Stimulated activated CD8-positive, alpha-beta memory T cell treated with anti-CD3 and anti-CD28 coated beads, Interleukin-15, amount 100 ng/mL, for 24 hours (primary cell): Measurements from ENCODE around the gene TRIM72.
"Not testable (repeated sequence)": the region's sequence is repeated elsewhere in the genome, so short reads cannot be mapped to it uniquely, and the experiment has no call there.

Experiments used
- DNase-seq: peaks from one replicate; pipeline ENCODE4 v3.0.0-alpha.2; 2020; ENCODE audit warnings: low read depth

TRIM72 gene

DNA sequence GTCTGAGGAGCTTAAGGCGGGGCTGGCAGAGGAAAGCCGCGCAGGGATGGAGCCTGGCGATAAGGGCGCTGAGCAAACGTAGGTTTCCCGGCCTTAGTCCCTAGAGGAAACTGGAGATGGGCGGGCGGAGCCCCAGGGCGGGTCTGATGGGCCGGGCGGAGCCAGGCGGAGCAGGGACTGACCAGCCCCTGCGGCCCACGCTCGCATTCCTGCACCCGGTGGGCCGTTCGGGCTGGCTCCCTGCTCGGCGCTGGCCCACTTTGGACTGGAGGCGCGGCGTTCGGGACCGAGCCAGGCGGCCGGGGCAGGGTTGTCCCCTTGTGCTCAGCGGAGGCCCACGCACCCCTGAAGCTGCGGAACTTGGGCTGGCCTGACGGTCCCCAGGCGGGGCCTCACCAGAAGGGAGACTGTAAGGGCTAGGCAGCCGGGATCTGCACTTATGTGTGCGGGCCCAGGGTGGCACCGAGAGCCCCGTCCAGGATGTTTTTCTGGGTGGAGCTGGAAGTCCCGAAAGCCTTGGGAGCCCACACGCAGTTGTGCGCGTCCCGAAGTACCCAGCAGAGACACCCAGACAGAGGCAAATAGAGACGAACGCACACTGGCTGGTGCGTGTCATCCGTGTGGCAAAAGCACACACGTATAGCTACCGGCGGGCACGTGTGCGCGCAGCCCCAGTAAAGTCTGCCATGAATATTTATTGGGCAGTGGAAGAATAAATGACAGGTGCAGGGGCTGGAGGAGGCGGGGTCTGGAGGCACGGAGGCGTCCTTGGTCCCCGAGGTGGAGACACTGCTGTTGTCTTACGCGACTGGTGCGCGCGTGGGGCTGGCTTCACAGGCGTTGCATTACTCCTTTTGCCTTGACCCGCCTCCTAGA lies 1.6 kb downstream of the TRIM72 start:
- no peak for DNase-seq

DNA sequence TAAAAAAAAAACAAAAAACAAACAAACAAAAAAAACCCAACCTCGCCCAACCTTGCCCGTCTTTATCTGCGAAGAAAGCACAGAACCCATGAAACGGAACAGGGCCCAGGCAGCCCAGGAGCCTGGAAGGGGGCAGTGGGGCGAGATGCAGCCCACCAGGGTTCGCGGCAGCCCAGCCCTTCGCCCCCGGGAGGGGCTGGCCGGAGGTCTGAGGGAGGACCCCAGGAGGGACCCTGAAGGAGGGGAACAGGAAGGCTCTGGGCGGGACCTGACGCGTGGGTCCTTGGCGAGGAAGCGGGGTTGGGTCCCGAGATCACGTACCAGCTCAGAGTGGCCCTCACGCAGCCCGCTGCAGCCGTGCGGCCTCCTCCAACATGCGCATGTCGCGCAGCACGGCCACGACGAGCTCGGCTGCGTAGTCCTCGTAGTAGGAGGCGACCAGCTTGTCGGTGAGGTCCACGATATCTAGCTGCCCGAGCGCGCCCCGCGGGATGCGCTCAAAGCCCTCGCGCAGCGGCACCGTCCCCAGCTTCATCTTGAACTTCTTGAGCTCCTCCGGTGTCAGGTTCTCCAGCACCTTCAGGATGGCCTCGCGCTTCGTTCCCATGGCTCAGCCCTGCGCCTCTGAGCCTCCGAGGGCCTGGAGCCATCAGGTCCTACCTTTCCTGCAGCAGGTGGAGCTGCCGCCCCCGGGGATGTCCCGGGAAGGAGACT lies 2.7 kb downstream of the TRIM72 start, which contains the start of gene PYDC1:
Gene PYDC1 (minus strand): TSS at position 714 of the 714 bp plus-strand sequence. CDS start 107 bp downstream, at position 607.
- no peak for DNase-seq

DNA sequence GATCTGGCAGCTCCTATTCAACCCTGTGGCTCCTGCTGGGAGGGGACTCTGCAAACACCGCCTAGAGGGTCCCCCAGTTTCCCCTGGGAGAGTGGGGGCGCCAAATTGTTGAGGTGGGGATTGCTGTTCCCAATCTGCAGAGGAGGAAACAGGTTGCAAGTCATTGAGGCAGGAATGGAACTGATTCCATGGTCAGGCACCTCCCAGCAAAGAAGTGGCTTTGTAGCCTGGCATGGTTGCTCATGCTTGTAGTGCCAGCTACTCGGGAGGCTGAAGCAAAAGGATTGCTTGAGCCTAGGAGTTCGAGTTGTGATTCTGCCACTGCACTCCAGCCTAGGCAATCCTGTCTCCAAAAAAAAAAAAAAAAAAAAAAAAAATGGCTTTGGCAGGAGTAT lies 3.2 kb downstream of the TRIM72 start:
- DNase-seq, result no peak

DNA sequence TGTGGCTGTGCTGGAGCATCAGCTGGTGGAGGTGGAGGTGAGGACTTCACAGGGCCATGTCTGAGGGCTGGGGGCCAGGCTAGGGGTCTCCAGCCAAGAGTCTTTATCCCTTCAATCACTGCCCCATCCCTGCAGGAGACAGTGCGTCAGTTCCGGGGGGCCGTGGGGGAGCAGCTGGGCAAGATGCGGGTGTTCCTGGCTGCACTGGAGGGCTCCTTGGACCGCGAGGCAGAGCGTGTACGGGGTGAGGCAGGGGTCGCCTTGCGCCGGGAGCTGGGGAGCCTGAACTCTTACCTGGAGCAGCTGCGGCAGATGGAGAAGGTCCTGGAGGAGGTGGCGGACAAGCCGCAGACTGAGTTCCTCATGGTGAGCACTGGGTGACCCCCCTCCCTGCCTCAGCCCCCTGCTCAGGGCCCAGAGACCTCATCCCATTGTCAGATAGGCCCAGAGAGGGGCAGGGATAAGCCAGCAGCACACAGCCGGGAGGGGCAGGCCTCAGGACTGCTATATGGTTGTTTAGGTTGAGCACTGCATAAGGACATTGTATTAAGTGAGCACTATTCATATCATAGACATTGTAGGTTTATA lies 5.3 kb downstream of the TRIM72 start:
- no peak for DNase-seq

DNA sequence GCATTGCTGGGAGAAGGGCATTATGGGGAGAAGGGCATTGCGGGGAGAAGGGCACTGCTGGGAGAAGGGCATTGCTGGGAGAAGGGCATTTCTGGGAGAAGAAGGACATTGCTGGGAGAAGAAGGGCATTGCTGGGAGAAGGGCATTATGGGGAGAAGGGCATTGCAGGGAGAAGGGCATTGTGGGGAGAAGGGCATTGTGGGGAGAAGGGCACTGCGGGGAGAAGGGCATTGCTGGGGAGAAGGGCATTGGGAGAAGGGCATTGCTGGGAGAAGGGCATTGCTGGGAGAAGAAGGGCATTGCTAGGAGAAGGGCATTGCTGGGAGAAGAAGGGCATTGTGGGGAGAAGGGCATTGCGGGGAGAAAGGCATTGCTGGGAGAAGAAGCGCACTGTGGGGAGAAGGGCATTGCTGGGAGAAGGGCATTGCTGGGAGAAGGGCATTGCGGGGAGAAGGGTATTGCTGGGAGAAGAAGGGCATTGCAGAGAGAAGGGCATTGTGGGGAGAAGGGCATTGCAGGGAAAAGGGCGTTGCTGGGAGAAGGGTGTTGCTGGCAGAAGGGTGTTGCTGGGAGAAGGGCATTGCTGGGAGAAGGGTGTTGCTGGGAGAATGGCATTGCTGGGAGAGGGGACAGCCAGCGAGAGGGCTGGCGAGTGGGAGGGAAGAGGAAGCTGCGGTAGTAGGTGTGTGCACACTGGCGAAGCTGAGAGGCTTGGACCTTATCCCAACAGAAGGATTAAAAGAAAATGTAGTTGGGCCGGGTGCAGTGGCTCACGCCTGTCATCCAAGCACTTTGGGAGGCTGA lies 7.6 kb downstream of the TRIM72 start:
- no peak for DNase-seq

DNA sequence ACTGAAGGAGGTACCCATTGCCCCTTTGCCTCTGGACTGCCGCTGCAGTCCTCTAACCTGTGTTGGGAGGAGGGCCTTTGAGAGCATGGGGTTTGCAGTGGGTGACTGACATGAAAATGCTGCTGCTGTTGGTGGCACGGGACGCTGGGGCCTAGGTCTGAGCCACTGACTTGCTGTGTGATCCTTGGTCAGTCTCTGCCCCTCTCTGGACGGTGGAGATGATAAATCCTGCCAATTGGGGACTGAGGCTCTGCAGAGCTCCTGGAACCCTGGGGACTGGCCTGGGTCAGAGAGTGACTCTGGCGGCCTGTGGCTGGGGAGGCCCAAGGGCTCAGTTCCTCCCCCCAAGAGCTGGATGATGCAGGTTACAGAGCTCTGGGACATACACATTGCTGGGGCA lies 9.1 kb downstream of the TRIM72 start:
- no peak for DNase-seq

DNA sequence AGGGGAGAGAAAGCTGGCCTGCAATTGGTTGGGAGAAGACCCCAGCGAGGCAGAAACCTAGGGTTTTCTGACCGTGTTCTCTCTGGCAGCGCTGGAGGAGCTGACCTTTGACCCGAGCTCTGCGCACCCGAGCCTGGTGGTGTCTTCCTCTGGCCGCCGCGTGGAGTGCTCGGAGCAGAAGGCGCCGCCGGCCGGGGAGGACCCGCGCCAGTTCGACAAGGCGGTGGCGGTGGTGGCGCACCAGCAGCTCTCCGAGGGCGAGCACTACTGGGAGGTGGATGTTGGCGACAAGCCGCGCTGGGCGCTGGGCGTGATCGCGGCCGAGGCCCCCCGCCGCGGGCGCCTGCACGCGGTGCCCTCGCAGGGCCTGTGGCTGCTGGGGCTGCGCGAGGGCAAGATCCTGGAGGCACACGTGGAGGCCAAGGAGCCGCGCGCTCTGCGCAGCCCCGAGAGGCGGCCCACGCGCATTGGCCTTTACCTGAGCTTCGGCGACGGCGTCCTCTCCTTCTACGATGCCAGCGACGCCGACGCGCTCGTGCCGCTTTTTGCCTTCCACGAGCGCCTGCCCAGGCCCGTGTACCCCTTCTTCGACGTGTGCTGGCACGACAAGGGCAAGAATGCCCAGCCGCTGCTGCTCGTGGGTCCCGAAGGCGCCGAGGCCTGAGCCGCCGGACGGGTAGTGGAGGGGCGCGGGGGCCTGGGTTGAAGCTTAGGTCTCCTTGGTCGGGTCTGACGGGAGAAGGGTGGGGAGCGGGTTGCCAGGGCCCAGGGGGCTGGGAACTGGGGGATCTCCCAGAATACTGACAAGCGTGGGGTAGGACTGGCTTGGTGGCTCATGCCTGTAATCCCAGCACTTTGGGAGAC lies 10.4 kb downstream of the TRIM72 start:
- no peak for DNase-seq

DNA sequence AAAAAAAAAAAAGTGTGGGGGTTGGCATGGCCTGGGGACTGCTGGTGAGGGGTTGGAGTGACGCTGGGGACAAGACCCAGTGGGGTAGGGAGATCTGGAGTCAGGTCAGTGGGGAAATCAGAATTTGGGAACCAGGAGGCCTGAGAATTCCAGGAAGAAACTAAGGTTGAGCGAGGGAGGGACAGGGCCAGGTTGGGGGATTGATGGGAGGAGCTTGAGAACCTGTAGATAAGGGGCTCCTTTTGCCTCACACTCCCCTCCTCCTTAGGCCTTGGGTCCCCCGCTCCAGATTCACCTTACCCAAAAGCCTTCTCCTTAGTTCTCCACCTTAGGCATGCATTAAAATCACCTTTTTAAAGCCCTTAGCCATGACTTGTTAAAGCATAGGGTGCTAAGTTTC lies 11.3 kb downstream of the TRIM72 start:
- no peak for DNase-seq

DNA sequence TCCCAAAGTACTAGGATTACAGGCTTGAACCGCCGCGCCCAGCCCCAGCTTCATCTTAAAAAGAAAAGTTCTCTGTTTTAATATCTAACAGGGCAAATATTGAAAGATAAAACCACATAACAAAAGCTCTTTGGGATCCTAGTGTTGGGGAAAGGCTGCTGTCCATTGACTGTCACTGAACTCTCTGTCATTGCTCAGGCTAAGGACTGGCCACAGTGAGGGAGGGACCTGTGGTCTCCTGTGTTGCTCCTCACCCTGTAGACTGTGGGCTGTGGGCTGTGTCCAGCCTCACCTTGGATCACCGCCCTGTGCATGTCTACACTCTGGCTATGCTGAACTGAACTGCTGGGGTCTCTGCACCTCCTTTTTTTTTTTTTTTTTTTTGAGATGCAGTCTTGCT lies 14.3 kb downstream of the TRIM72 start:
- no peak for DNase-seq

DNA sequence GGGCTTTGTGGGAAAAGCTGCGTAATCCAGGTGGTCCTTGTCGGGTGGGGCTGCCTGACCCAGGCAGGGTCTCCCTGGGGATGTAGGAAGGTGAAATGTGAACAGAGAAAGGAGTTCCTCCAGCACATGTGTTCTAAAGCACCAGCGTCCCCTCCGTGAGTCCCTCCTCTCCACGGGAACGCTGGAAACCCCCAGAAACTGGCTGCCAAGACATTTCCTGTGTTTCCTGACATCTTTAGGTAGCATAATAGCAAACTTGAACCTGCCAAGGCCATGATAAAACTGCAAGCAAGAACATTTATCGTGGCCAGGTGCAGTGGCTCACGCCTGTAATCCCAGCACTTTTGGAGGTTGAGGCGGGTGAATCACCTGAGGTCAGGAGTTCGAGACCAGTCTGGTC lies 15.6 kb downstream of the TRIM72 start:
- DNase-seq, result no peak

DNA sequence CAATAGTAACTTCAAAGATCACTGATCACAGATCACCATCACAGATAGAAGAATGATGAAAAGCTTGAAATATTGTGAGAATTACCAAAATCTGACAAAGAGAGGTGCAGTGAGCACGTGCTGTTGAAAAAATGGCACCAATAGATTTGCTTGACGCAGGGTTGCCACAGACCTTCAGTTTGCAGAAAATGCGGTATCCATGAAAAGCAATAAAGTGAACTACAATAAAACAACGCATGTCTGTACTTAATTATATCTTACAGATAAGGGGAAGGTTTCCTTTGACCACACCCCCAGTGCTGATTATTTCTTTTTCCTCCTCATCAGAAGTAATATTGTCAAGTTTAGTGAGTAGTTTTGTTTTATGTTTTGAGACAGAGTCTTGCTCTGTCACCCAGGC lies 24.1 kb downstream of the TRIM72 start:
- DNase-seq, result no peak

DNA sequence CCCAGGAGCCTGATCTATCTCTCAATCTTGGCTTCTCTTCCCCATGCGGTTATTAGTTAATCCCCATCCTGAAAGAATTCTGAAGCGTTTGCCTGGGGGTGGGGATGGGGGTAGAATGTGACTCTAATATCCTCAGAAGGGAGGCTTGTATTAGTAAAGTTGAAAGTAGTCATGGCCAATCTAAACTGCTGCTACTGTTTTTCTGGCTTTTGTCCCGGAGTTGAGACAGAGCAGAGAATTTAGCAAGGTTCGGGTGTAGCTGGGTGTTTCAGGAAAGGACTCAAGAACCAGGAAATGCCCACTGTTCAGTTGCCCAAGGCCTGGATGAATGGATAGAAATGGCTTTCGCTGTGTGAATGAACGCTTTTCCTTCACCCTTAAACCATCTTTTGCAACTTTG lies 28.3 kb downstream of the TRIM72 start:
- no peak for DNase-seq

DNA sequence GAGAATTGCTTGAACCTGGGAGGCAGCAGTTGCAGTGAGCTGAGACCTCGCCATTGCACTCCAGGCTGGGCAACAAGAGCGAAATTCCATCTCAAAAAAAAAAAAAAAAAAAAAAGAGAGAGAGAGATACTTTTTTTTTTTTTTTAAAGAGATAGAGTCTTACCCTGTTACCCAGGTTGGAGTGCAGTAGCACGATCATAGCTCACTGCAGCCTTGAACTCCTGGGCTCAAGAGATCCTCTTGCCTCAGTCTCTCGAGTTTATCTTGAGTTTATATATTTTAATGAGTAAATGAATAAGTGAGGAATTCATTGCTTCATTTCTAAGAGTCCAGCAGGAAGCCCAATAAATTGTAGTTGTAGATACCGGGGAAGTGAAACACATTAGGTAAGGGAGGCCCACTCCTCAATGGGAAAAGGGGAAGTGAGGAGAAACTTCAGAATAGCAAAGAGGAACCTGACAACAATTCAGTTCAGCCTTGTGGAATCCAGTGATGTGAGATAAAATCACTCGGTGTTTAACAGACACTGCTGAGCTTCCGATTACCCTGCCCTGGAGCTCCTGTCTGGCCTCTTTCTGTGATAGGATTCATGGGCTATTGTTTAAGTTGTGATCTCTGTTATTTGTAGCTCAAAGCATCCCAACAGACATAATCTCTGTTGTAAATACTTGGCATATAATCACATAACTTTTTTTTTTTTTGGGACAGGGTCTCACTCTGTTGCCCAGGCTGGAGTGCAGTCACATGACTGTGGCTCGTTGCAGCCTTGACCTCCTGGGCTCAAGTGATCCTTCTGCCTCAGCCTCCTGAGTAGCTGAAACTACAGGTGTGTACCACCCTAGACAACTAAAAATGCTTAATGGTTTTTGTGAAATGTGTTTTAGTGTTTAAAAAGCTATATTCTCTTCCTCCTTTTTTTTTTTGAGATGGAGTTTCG lies 30.1 kb downstream of the TRIM72 start:
- no peak for DNase-seq

DNA sequence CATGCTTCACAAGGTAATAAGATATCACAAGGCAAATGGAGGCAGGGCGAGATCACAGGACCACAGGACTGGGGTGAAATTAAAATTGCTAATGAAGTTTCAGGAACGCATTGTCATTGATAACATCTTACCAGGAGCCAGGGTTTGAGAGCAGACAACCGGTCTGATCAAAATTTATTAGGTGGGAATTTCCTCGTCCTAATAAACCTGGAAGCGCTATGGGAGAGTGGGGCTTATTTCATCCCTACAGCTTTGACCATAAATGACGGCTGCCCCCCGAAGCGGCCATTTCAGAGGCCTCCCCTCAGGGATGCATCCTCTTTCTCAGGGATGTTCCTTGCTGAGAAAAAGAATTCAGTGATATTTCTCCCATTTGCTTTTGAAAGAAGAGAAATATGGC lies 31.7 kb downstream of the TRIM72 start:
- DNase-seq, result not testable (repeated sequence)

DNA sequence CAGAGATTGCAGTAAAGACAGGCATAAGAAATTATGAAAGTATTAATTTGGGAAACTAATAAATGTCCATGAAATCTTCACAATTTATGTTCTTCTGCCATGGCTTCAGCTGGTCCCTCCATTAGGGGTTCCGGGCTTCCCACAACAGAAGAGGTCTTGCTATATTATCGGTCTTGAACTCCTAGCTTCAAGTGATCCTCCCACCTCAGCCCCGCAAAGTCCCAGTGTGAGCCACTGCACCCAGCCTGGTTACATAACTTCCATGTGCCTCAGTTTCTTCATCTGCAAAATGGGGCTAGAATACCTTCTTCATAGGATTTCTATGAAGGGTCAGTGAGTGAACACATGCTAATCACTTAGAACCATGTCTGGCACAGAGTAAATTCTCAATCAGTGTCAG lies 32.4 kb downstream of the TRIM72 start:
- DNase-seq, result no peak

DNA sequence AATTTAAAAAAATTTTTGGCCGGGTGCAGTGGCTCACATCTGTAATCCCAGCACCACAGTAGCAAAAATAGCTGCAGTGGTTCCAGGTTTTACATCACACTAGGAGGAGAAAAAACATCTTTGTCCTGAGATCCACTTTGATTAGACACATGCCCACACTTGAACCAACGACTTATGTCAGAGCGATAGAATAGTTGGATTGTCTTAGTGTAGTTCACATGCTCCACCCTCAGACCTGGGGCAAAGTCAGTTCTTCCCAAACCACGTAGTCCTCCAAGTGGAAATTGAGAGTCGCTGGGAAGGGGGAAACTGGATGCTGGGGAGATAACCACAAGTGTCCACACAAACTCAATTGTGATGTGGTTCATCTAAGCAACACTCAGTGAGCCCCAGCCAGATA lies 34.4 kb downstream of the TRIM72 start:
- no peak for DNase-seq

DNA sequence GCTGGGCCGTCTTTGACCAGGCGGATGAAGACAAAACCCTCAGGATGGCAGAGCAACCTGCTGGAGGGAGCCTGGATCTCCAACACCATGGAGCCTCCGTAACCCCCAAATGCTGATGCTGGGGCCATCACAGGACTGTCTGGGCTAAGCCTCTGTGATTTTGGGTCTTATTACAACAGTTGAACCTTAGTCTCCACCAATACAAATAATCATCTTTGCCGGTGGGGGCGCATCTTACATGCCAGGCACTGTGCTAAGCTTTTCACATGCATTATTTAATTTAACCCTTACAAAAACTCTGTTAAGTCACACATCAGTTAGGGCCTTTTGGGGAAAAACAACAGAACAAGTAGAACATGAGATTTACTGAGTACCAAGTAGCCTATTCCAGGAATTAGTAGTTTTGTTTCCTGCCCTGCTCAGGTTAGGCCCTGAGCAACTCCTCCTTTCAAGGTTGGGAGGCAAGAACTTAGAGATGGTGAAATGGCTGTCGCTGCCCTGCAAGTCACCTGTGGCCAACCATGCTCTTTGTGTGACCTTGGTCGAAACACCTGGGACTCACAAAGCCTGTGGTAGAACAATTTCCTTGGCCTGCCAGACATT lies 37.0 kb downstream of the TRIM72 start:
- DNase-seq, result no peak

DNA sequence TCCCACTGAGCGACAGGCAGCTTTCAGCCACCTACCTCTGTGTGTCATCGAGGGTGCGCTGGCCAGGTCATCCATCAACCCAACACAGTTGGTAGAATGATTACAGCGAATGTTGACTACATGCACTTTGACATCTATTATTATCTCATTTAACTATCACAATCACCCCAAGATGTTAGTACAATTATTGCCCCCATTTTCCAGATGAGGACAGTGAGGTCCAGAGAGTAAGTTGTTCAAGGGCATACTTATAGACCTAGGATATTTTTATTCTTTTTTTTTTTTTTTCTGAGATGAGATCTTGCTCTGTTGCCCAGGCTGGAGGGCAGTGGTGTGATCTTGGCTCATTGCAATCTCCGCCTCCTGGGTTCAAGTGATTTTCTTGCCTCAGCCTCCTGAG lies 37.5 kb downstream of the TRIM72 start:
- DNase-seq, result no peak

DNA sequence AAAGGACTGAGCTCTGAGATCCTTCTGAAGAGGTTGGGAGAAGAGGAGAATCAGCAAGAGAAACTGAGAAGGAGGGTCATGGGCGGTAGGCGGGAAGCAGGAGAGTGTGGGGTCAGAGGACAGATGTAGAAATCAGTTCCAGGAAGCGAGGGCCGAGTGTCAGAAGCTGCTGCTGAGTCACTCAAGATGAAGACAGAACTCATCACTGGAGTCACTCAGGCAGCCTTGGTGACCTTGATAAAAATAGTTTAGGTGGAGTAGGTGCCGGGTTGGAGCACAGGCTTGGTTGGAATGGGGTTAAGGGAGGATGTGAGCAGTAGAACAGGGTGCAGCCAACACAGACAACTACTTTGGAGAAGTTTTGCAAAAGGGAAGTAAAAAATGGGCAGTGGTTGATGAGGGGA lies 39.7 kb downstream of the TRIM72 start:
- DNase-seq, result no peak

DNA sequence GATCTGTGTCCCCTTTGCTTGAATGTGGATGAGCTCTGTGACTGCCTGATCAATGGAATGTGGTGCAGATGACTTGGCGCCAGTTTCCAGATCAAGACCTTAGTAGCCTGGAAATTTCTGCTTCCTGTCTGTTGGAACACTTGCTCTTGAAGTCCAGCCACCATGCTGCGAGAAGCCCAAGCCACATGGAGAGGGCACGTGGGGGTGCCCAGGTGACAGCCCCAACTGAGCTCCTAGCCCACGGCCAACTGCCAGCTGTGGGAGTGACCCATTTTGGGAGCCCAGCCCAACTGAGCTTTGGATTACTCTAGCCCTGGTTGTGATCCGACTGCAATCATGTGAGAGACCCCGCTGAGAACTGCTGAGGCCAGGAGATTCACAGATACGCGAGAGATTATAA lies 42.5 kb downstream of the TRIM72 start:
- DNase-seq, result no peak
